HG02623 (cell line): ENCODE results near the gene TIMM22.
"Not testable (repeated sequence)": the region's sequence is repeated elsewhere in the genome, so short reads cannot be mapped to it uniquely, and the experiment has no call there.

Experiments
- ATAC-seq: cut with Tn5 transposase; IDR thresholded peaks from one replicate; pipeline ENCODE4 v1.9.1; 2021; ENCODE audit warnings: moderate library complexity; ENCODE audit not compliant: unreplicated experiment

The TIMM22 gene

GRCh38 chr17:1037238-1037879 is 40.4 kb downstream of the TIMM22 start:
- no peak for ATAC-seq

DNA sequence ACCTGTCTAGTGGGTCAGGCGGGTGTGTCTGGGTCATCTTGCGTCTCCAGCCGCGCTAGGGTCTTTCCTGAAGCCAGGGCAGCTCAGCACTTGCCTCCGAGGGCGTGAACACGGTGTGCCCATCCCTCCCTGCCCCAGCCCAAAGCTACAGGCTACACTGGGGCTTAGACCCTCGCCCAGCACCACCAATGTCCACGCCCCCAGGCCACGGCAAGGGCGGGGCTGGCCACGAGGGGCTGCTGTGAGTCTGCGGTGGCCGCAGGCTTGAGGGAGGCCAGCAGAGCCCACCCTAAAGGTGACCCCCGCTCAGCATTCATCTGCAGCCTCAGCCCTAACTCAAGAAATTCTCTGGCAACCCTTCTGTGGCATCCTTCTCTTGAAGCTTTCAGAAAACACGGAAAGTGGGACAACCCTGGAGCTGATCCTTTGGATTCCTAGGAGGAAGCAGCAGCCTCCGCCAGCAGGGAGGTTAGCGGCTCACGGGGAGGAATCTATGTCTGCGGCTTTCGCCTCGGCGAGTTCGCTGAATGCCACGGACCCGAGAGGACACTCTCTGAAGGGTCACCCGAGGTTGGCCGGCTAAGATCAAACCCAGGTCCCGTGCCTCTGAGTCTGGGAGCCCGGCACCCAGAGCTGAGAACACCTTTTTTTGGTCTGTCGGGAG is 41.7 kb downstream of the TIMM22 start:
- ATAC-seq = no peak

DNA sequence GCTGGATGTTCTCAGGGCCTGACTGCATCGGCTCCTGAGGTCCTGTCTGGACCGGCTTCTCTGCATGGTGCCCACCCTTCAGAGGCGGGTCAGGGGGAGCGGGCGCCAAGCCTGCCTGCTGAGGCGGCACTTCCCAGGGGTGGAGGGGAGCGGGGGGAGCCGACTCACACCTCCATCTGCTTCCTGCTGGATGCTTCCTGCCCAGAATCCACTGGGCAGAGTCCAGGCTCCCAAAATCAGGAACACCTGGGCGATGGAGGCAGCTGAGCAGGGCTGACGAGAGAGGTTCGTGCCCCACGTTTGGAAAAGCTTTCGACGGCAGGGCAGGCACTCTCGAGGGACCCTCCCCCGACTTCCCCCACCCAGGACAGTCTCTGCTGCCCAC is 42.2 kb downstream of the TIMM22 start:
- no peak for ATAC-seq

GRCh38 chr17:1039511-1040215 is 42.7 kb downstream of the TIMM22 start:
- ATAC-seq = no peak

DNA sequence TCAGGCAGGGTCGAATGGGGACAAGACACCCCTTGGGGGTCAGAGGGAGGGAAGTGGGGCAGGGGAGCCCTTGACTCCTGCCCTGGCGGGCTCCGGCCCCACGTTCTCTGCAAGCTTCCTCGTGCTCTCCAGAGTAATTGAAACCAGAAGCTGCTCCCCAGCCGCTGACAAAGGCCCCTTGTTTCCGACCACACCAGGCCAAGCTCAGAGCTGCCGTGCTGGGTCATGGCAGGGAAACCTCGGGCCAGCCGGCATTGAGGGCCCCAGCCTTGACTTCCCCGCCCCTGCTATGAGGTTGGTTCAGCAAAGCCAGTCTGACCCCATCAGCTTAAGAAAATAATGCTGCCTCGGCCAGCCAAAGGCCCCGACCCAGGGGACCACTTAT is 43.3 kb downstream of the TIMM22 start:
- ATAC-seq = no peak

DNA sequence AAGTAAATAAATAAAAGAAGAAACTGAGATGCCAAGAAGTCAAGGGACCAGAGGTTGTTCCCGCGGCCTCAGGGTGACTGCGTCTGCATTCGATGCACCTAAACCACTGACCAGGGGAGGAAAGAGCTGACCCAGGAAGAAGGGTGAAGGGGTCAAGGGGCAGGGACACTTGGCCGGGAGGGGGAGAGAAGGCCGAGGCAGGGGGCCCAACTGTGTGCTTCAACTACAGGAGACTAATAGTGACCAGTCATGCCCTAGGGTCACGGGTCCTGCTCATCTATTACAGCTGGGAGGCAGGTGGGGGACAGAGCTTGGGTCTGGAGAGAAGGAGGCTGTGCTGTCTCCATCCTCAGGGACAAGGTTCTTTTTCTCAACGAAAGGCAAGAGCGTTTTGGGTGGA is 44.8 kb downstream of the TIMM22 start:
- ATAC-seq = no peak

DNA sequence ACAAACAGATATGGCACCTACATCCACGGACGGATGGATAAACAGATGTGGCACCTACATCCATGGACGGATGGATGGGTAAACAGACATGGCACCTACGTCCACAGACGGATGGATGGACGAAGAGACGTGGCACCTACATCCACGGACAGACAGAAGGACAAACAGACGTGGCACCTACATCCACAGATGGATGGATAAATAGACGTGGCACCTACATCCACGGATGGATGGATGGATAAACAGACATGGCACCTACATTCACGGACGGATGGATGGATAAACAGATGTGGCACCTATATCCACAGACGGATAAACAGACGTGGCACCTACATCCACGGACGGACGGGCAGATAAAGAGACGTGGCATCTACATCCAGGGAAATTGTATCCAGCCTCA is 45.6 kb downstream of the TIMM22 start:
- ATAC-seq = no peak

DNA sequence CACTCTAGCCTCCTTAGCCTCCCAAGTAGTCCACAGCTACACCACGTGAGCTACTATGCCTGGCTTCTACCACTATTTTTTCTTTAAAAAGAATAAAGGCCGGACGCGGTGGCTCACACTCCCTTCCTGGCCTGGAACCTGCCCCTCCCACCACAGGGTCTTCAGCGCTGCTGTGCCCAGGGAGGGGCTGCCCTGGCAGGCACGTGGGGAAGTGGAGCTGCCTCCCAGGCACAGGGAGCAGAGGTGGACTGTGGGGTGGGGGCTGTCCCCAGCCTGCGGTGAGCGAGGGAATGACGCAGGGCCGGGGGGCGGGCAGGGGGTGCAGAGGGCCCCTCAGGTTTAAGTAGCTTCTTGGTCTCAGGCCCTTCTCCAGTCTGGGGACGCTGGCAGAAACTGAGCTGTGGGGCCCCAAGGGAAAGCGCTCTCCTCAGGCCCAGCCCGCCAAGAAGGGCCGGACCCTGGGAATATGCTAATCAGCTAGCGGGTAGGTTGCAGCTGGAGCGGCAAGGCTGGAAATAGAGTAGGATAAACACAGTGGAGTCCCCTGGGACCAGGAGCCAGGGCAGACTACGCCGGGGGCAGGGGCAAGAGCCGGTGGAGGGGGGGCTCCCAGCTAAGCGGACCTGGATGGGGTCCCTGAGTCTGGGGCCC is 46.8 kb downstream of the TIMM22 start:
- ATAC-seq = no peak

DNA sequence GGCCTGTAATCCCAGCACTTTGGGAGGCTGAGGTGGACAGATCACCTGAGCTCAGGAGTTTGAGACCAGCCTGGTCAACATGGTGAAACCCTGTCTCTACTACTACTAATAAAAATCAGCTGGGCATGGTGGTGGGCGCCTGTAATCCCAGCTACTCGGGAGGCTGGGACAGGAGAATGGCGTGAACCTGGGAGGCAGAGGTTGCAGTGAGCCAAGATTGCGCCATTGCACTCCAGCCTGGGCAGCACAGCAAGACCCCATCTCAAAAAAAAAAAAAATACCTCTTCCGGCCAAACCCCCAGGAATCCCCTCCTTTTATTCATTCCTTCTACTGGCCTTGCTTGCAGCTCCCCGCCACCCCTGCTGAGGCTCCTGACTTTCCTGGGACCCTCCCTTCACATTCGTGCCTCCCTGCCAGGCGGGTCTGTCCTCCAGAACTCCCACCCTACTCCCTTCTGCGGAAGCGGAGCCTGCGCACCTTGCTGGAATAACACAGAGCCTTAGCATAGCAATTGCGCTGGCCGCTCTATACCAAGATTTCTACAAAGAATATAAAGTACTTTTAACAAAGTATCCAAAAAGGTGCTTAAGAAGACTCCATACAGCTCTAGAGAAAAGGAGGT is 47.6 kb downstream of the TIMM22 start:
- not testable (repeated sequence) for ATAC-seq

DNA sequence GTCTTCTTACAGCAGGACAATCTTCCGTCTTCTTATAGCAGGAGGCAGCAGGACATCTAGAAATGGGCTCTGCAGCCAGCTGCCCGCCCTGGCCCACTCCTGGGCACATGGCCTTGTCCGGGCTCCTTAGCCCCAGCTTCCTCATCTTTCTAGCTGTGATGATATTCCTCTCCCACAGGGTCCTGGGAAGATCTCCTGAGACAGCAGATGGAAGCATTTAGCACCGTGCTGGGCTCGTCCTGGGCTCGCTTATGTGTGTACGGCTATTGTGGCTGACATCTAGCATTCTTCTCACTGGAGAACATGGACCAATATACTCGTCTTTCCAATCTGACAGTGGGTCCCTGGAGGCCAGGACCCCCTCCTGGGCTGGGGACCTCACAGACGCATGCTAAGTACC is 48.5 kb downstream of the TIMM22 start:
- no peak for ATAC-seq

- no peak for ATAC-seq
Measured at GRCh38 chr17:1047177-1047878, 50.4 kb downstream of the TIMM22 start.

DNA sequence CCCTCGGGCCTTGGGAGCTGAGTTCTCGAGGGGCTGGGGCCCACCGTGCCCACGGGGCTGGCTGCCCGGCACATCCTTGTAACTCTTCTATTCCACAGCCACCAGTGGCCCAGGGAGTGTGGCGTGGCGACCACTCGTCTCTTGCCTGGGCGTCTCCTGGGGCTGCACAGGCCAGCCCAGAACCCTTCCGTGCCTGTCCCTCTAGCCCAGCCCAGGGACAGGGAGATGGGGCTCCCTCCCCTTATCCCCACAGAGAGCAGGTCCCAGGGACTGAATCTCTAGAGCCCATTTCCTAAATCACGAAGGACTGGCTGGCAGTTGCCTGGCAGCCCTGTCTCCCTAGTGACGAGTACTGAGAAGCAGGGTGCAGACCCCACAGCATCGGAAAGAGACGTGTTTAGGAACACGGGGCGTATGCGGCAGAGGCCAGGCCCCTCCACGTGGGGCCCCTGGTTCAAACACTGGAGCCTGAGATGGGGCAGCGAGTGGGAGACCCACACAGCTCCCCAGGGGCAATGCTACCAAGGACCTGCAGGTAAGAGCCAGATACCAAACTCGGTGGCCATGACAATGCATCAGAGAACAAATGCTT is 51.0 kb downstream of the TIMM22 start:
- ATAC-seq = no peak

DNA sequence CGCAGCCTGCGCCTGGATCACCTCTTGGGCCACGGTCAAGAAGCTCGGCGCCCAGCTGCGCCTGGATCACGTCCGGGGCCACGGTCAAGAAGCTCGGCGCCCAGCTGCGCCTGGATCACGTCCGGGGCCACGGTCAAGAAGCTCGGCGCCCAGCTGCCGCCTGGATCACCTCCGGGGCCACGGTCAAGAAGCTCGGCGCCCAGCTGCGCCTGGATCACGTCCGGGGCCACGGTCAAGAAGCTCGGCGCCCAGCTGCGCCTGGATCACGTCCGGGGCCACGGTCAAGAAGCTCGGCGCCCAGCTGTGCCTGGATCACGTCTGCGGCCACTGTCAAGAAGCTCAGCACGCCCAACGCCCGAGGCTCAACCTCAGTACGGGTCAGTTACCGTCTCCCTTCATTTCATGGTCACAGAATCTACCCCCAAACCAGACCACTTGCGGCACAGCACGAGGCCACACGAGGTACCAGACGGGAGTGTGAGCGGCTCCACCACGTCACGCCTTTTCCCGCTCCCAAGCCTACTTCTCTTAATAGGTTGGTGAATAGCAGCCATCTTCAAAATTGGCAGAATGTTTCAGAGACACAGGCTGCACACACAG is 51.7 kb downstream of the TIMM22 start:
- ATAC-seq = not testable (repeated sequence)

- ATAC-seq = no peak
Measured at GRCh38 chr17:1049446-1050225, 52.7 kb downstream of the TIMM22 start.

- no peak for ATAC-seq
Measured at GRCh38 chr17:1050246-1050995, 53.5 kb downstream of the TIMM22 start.

DNA sequence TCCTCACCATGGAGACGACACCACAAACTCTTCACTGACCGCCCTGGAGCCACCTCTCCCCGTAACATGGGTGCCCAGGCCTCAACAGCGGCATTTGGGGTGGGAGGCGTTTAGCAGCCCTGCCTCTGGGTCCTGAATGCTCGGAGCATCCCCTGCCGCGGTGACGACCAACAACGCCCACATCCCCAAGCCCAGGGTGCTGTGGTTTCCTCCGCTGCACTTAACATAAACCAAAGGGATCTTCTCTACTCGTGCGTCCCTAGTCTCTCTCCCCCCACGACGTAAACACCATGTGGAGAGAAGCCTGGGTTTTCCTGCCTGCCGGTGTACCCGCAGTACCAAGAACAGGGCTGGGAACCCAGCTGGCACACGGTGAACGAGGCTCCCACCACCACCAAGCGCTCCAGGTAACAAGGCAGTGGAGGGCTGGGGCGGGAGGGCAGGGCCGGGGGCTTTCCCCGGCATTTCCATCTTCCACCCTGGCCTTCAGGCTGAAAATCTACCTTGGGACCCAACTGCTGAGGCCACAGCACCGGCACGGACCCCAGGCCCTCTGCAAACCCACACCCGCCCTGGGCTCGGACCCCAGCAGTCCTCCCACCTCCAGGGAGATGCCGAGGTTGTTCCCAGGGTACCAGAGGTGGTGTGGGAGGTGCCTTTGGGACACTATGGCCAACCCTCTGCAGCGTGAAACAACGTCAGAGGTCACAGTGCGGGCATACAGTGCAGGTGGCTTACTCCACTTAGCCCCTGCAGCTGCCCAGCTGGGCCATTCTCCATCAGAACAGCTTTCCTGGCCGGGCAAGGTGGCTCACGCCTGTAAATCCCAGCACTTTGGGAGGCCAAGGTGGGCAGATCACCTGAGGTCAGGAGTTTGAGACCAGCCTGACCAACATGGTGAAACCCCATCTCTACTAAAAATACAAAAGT is 54.3 kb downstream of the TIMM22 start:
- no peak for ATAC-seq
